ENCODE measurements around the gene DDX5.

Gene DDX5

DNA sequence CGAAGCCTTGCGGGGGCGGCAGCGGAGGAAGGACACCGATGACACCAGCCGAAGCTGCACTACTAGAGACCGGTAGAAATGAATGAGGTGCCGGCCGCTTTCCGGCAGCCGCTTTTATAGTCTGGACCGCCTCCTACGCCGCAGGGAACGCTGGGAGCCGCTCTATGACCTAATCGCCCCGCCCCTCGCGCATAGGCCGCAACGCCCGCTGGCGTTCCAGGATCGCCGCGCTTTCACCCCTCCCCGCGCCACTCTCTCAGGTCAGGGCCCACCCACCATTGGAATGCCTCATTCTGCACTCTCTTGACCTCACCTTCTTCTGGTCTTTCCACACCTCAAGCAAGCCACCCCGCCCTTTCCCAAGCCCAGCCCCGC lies at the start of gene DDX5:
TSS of gene DDX5 (minus strand) at position 89 of the 375 bp plus-strand sequence. CDS start 170 bp downstream, outside the sequence.
- peak; percentile 98 to 99 (median 98) for DNase-seq

DNA sequence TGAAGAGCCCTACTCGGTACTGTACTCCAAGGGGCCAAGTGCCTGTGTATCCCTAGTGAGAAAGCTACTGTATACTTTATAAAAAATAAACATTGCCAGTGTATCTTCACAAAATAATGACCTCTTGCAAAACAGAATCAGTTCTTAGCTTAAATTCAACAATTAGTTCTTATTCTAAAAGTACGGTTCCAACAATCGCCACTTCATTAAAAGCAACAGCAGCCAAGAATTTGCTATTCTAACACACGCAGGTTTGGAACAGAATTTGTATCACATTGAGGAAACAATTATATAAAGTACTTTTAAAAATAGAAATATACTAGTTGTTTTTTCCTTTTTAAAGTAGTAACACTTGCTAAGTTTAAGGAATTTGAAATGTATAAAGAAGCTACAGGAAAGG lies 49.2 kb upstream of the DDX5 start:
- DNase-seq: no peak

GRCh38 chr17:64554028-64554637 lies 48.0 kb upstream of the DDX5 start:
- DNase-seq: no peak

DNA sequence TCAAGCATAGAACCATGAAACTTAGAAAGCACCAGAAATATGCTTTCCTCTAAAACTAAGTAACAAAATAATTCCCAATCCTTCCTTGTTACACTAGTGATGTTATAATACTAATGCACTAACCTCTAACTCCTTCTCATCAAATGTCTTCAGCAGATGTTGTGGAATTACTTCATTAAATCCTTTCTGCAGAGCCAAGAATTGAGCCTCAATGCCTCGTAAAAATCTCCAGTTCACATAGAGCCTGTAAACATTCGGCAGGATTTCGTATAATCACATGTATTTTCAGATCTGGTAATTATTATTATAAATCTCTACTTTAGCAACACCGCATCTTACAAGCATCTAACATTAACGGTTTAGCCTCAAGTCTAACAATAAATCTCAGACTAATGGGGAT lies 45.4 kb upstream of the DDX5 start:
- DNase-seq: no peak

DNA sequence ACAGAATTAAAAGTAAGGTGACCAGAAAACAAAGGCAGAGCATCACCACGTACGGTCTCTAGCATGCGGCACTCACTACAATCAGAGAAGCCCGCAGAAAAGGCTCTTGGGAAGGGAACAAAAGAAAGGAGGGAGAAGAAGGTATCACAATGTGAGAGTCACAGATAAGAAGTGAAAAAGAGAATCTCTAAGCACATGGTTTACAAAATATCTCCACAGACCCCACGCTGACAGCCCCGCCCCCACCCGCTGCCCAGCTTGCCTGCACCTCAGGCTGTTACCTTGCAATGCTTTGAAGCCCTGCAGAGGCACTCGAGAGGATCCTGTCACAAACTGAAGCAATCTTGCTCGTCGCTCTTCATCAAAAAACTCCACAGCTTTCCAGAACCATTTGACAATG lies 41.2 kb upstream of the DDX5 start:
- no peak for DNase-seq

GRCh38 chr17:64546716-64547115 lies 40.6 kb upstream of the DDX5 start:
- DNase-seq: no peak

- DNase-seq: no peak
These were observed 38.7 kb upstream of the DDX5 start for GRCh38 chr17:64544742-64545141.

DNA sequence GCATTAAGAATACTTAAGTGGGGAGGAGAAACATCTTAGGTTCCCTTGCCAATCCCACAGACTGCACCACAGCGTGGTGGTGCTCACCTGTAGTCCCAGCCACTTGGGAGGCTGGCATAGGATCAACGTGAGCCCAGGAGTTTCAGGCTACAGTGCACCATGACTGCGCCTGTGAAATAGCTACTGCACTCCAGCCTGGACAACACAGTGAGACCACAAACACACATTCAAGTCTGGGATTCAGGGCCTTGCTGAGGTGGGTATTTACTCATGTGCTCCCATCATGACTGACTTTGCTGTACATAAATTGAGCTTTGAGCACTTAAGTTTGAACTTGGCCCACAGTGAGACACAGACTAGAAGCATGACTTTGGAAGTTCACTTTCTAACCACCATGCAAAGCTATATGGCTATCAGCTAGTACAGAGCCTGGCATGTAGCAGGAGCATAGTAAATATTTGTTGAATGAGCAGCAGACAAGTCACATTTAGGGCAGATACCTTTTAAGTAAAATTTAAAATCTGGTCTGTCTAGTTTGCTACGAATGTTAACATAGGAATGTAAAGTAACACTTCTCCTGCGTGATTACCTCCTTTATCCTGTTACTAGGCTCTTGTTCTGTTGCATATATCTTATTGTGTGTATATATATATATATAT lies 34.2 kb upstream of the DDX5 start:
- no peak for DNase-seq

DNA sequence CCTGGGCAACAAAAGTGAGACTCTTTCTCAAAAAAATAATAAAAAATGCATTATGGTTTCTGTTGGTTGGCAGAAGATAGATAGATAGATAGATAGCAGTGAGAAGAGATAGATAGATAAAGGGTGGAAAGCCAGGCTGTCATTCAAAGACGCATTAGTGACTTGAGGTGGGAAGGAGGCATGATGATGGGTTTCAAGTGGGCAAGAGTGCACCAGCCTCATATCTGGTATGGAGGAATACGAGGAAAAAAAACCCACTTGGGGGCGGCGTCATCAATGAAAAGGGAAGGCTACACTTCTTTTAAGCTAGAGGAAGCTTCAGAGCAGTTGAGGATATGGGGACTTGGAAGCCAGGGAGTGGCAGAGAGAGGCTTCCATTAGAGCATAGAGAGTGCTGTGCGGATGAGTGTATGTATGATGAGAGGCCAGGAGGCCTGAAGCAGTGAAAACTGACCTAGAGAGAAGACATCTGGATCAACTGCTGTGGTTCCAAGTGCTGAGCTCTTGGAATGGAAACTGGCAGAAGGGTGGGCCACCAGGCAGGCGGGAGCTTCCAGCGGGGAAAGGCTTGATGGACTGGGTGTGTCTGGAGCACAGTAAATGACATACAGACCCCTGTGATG lies 32.5 kb upstream of the DDX5 start:
- no peak for DNase-seq

DNA sequence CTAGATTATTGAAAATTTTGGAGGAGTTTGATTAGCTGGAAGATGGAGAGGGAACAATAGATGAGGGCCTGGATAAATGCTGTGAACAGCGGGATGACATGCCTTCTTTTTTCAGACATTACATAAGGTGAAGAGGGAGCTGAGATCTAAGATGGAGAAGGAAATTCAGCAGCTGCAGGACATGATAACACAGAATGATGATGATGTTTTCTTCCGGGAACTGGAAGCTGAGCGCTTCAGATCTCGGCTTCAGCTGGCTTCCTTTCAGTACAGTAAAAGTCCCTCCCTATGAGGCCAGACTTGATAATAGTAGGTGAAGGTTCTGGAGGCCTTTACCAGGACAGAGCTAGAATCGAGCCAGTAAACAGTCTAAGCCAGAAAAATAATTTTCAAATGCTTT lies 31.4 kb upstream of the DDX5 start:
- no peak for DNase-seq

DNA sequence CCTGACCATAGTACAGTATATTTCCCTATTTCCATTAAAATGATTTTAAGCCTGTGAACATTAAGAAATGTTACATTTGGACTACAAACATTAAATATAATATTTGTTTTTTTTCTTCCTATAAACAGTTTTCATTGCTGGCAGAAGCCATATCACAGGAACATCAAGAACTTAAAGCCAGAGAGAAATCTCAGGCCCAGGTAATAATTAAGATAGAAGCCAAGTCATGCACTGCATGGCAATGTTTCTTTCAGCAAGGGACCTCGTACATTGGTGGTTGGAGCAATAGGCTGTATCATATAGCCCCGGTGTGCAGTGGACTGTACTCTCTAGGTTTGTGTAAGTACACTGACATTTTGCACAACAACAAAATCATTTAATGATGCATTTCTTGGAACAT lies 30.8 kb upstream of the DDX5 start:
- no peak for DNase-seq

DNA sequence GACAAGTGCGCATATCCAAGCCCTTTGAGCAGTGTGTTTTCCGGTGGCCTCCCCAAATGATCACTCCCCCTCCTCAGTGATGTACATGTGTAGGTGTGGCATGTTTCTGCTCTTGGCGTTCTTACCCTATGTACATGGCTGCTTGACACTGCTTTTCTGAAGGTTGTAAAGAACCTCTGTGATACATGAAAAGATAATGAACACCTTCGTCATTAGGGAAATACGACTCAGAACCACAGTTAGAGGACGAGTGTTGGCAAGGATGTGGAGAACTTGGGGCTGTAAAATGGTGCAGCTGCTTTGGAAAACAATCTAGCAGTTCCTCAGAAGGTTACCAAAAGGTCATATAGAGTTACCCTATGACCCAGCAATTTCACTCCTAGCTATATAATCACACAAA lies 29.3 kb upstream of the DDX5 start:
- no peak for DNase-seq

DNA sequence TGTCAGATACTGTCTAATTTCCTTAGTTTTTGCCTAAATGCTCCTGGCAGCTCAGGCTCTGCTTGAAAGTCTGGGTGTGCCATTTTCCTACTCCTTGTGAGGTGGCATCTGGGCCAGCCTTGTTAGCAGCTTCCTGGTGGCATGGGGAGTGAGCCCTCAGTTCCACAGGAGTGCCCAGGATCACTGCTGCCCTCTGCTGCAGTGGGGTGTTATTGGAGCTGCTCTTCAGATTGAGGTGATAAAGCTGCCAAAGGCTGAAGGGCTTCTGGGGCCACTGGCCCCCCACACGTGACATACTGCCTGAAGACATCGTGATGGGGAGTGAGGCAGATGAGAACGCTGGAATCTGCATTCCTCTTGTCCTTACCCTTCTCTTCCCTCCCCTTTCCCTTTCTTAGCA lies 28.1 kb upstream of the DDX5 start:
- DNase-seq: no peak

- no peak for DNase-seq
These were observed 27.7 kb upstream of the DDX5 start for GRCh38 chr17:64533784-64534183.

DNA sequence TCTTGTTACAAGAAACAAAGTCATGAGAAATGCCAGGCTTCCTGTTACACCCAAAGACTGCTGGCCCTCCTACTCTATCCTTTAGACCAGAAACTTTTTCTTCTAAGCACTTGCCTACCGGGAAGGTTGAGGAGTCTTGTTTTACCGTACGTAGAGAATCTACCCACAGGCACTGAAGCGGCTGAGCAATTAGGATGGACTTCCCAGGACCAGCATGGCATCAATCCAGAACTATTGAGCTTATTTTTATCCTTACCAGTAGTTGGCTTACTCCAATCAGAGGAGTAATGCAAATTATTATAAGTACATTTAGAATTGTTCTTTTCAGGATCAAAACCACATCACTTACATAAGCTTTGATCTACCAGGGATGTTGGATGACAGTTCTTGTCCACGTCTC lies 26.3 kb upstream of the DDX5 start:
- DNase-seq: no peak

DNA sequence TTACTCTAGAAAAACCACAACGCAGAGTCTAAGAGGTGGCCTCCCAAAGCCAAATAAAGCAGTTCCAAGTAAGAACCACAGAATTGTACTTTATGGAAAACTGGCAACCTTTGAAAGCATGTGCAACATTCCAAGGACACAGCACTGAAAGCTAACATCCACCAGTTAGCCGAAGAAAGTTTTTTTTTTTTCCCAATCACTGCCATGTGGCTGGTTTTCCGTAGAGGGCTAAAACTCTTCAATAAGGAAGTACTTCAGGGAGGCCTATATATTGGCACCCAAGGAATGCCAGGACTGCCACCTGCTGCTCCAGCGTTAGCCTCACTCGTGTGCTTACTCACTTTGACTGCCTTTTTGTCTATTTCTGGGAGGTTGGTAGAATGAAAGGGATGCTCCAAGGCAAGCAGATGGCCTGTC lies 25.9 kb upstream of the DDX5 start:
- DNase-seq: no peak

DNA sequence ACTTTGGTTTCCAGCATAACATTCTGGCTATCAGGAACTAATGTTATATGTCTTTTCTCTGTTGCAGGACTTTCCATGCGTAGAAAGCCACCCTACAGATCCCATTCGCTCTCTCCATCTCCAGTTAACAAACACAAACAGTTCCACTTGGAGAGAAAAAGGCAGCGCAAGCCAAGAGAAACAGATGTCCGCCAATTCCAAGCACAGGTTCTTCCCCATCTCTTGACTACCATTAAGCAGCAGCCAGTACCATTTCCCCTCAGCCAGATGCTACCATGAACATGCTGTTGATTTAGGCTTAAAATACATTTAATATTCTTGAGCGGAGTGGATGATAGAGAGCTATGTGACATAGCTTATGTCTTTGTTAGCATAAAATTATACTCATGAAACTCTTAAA lies 23.1 kb upstream of the DDX5 start:
- no peak for DNase-seq

GRCh38 chr17:64527914-64528313 lies 21.8 kb upstream of the DDX5 start:
- no peak for DNase-seq

- DNase-seq: no peak
These were observed 14.3 kb upstream of the DDX5 start for GRCh38 chr17:64520359-64520758.

DNA sequence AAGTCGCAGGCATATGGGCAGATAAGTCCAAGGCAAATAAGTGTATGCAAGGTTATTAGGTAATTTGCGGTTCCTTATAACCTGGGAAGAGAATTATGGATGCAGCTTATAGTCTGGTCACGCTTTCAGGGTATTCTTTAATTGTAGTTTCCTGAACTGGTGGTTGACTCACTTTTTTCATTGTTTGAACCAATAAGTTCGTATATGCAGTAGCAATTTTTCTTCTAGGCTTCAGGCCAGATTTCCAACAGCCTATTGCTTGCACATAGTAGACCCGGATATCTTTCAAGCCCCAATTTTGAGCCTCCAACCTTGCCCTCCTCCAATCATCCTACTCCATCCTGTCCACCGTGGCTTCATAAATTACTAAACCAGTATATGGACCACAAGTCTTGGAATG lies 13.5 kb upstream of the DDX5 start:
- no peak for DNase-seq

DNA sequence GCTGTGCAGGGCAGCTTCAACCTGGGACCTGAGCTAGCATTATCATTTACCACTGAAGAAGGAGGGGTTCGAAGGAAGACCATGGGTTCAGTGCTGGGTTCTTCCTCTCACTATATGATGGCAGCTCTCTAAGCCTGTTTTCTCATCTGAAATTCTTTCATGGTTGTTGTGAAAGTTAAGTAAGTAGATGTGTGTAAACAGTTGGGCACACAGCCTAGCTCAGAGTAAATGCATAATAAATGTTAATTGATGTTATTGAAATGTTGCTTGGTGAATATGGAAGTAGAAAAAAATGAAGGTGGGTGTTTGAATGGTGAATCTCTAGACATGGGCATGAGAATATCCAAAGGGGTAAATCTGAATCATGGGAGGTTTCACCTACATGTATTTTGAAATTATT lies 9.7 kb upstream of the DDX5 start:
- no peak for DNase-seq

- no peak for DNase-seq
These were observed 9.3 kb upstream of the DDX5 start for GRCh38 chr17:64515419-64515818.

GRCh38 chr17:64509179-64509578 lies 3.1 kb upstream of the DDX5 start:
- DNase-seq: no peak

- no peak for DNase-seq
These were observed 2.6 kb upstream of the DDX5 start for GRCh38 chr17:64508683-64509082.

DNA sequence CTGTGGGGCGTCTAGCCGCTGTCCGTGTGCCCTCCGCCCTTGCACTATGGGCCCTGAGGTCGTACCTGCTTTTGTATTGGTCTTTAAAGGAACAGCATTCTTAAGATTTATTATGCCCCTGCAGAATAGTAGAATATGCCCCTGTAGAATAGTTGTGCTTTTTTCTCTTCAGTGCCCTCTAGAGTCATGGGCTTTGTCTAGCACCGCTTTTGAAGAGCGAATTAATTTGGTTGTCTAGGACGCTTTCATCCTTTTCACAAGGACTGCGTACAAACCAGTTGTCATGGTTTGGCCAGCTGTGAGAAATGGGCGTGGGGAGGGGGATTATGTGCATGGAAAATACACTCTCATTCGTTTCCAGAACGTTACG lies 1.3 kb upstream of the DDX5 start:
- no peak for DNase-seq
